Activated CD4-positive, alpha-beta memory T cell treated with anti-CD3 and anti-CD28 coated beads for 36 hours (primary cell): ENCODE data around the gene BOD1L1. TPM values are rescaled to one million over a fixed set of nuclear protein-coding genes. Genes with fewer than 3 reads are reported as not detected.

Experiments
- CTCF ChIA-PET: fragments of 350-600 bp; sonication (Branson Sonifier 250); formaldehyde crosslinking; loops from one replicate; lab custom pipeline; 2021; ENCODE audit warnings: antibody characterized with exemption, inconsistent platforms; lab: Charles Lee
- POLR2A ChIA-PET: fragments of 350-600 bp; sonication (Branson Sonifier 250); formaldehyde crosslinking; loops from one replicate; lab custom pipeline; 2021; ENCODE audit warnings: antibody characterized with exemption; lab: Charles Lee
- DNase-seq: peaks from one replicate; pipeline ENCODE4 v3.0.0-alpha.2; 2020
- H3K27ac Mint-ChIP-seq: one replicate; pipeline ENCODE4 v1.8.0; 2021; ENCODE audit warnings: mixed read lengths
- H3K27me3 Mint-ChIP-seq: one replicate; pipeline ENCODE4 v1.8.0; 2021; ENCODE audit warnings: mixed read lengths
- H3K36me3 Mint-ChIP-seq: one replicate; pipeline ENCODE4 v1.8.0; 2021; ENCODE audit warnings: mixed read lengths
- H3K4me1 Mint-ChIP-seq: one replicate; pipeline ENCODE4 v1.8.0; 2021; ENCODE audit warnings: low read depth, mixed read lengths
- H3K4me3 Mint-ChIP-seq: one replicate; pipeline ENCODE4 v1.8.0; 2021; ENCODE audit warnings: mild to moderate bottlenecking, mixed read lengths
- H3K9me3 Mint-ChIP-seq: one replicate; pipeline ENCODE4 v1.8.0; 2021; ENCODE audit warnings: mixed read lengths
- intact Hi-C: fragments of 100-400 bp; cut with micrococcal nuclease; formaldehyde crosslinking; loops from one replicate; pipeline ENCODE4 v1.15.1; 2023
- total RNA-seq, 2 experiments: library from RNA; stranded (reverse); gene quantifications; one replicate each; pipeline ENCODE4 v1.2.3, GENCODE V29; 2021

BOD1L1 gene
- total RNA-seq, 2 experiments from 2014 or later, result 25.5 to 31.2 TPM

DNA sequence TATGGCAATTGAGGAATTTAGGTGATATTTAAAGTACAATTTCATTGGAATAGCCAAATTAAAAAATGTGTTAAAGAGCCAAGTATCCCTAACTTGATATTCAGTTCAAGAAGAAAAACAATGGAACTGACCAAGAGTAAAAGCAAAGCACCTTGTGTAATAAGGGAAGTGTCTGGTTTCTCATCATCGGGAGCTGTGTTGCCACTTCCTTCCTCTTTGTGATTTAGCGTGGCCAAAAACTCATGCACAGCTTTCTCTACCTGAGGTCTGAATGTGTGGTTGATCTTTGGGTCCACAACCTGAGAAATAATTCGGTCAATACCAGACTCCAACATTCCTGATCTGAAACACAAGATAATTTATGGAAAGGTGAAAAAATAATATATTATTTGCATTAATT is 12.4 kb downstream of the BOD1L1 start:
- Mint-ChIP-seq H3K36me3 (peaks cover 47% of the 10 kb centered on the region), H3K27me3 (no peaks in the 10 kb centered on the region), H3K4me1 (peaks cover 16% of the 10 kb centered on the region), H3K27ac (no peak overlapping the region), H3K9me3 (no peaks in the 10 kb centered on the region), H3K4me3 (no peak overlapping the region)
- ChIA-PET CTCF (interaction anchor here (1.4 kb wide), 1 partner anchor 10 kb away, joined by 3 read pairs; no protein-coding TSS in a partner anchor), POLR2A (no interaction called here)
- DNase-seq, result no peak
- intact Hi-C loops, result no loop called here

DNA sequence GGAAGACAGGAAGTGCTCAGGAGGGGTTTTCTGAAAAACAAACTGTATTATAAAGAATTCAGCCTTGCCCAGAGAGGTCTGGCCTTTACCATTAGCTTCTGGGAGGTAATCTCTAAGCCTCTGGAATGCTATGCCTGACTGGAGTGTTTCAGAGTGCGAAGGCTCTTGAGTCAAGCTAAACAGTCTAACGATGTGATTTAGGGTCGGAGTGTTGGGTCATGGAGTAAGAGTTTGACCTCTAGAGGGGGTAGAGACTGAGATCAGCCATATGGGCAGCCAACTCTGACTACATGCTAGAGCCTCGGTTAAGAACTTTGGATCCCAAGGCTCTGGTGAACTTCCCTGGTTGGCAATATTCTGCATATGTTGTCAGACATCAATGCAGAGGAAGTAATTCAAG is 15.0 kb downstream of the BOD1L1 start:
- H3K36me3 Mint-ChIP-seq, result peaks cover 46% of the 10 kb centered on the region
- H3K9me3 Mint-ChIP-seq, result no peaks in the 10 kb centered on the region
- intact Hi-C loops, result no loop called here
- peaks cover 11% of the 10 kb centered on the region for H3K4me1 Mint-ChIP-seq
- H3K27ac Mint-ChIP-seq, result no peak overlapping the region
- H3K4me3 Mint-ChIP-seq, result no peak overlapping the region
- no peak for DNase-seq
- H3K27me3 Mint-ChIP-seq, result no peaks in the 10 kb centered on the region
- POLR2A ChIA-PET, result no interaction called here
- CTCF ChIA-PET, result interaction anchor here (1.8 kb wide), 1 partner anchor 42 kb away, joined by 8 read pairs; no protein-coding TSS in a partner anchor

DNA sequence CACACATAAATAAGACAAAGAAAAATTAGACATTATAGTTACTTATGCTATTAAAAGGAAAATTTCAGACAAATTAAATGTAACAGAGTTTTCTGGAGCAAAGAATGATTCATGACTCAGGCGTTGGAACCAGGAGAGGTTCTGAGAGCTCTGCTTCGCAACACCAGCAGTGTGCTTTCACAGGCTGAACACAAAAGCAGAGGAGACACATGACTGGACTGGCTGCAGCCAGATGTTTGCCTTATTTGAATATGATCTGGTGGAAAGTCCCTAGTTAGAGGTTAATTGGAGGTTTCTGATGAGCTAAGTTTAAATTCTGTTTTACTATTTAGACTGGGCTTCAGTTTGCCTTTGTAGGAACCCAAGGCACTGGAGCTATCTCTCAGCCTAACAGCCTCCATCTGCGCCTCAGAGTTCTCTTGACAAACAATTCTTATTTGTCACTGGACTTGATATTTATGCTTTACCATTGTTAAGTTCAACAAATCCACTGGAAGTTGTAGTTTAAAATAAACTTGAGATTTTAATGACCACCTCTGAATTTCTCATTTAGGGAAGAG is 16.2 kb downstream of the BOD1L1 start:
- H3K4me1 Mint-ChIP-seq, result peaks cover 11% of the 10 kb centered on the region
- H3K4me3 Mint-ChIP-seq, result no peak overlapping the region
- CTCF ChIA-PET, result interaction anchor here (1.0 to 1.8 kb wide), 2 partner anchors 9 to 43 kb away, joined by 3 to 8 read pairs; no protein-coding TSS in a partner anchor
- intact Hi-C loops, result no loop called here
- H3K9me3 Mint-ChIP-seq, result no peaks in the 10 kb centered on the region
- peaks cover 49% of the 10 kb centered on the region for H3K36me3 Mint-ChIP-seq
- H3K27ac Mint-ChIP-seq, result no peak overlapping the region
- no peaks in the 10 kb centered on the region for H3K27me3 Mint-ChIP-seq
- POLR2A ChIA-PET, result no interaction called here
- DNase-seq, result no peak

DNA sequence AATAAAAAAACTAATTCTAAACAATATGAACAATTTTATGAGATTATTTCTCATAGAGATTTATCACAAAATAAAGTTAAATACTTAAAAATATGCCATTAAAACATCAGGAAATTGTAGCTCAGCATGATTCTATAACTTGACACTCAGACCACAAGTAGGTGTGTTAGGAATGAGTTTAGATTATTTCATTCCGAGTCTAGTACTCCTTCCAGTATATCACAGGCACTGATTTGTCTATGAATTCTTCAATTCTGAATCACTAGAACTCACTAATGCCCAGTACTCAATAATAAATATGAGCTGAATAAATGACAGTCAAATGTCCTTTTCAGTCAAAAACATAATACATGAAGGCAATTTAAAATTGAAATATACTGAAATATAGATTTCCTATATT is 22.2 kb downstream of the BOD1L1 start:
- ChIA-PET POLR2A (no interaction called here), CTCF (interaction anchor here (0.9 kb wide), 1 partner anchor 10 kb away, joined by 3 read pairs; no protein-coding TSS in a partner anchor)
- no peak for DNase-seq
- no peaks in the 10 kb centered on the region for H3K9me3 Mint-ChIP-seq
- H3K4me3 Mint-ChIP-seq, result no peak overlapping the region
- H3K27ac Mint-ChIP-seq, result no peak overlapping the region
- H3K4me1 Mint-ChIP-seq, result no peaks in the 10 kb centered on the region
- H3K36me3 Mint-ChIP-seq, result peaks cover 56% of the 10 kb centered on the region
- H3K27me3 Mint-ChIP-seq, result no peaks in the 10 kb centered on the region
- intact Hi-C loops, result no loop called here

DNA sequence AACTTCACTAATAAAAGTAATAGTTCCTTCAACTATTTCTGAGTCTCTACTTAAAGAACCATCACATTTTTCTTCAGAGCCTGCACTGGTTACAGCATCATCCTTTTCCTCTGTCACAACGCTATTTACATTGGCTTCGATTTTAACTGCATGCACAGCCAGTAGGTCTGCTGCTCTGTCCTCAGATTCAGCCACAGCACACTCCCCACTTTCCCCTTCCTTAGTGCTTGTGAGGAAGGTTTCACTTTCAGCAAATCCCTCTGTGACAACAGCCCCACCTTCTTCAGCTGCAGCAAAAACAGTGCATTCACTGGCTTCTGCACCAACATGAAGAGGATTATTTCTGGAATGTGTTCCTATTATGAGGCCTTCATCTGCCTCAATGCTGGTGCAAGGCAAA is 25.7 kb downstream of the BOD1L1 start:
- intact Hi-C loops, result no loop called here
- ChIA-PET POLR2A (no interaction called here), CTCF (no interaction called here)
- H3K4me3 Mint-ChIP-seq, result no peak overlapping the region
- H3K27me3 Mint-ChIP-seq, result no peaks in the 10 kb centered on the region
- H3K4me1 Mint-ChIP-seq, result no peaks in the 10 kb centered on the region
- H3K9me3 Mint-ChIP-seq, result no peaks in the 10 kb centered on the region
- peaks cover 57% of the 10 kb centered on the region for H3K36me3 Mint-ChIP-seq
- no peak for DNase-seq
- no peak overlapping the region for H3K27ac Mint-ChIP-seq

DNA sequence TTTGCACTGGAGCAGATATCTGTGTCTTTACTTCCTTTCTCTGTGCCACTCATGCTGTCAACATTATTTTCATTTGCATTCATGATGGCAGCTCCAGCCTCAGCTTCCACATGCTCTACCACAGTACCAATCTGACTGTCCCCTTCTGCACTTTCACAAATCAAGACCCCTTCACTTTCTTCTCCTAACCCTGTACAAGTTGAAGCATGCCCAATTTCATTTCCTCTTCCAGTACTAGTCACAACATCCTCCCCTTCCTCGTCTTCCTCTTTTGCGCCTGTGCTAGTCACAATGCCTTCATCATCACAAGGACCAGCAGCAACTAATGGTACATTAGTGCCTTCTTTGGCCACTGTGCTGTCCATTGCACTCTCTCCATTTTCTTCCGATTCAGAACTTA is 26.5 kb downstream of the BOD1L1 start:
- Mint-ChIP-seq H3K27me3 (no peaks in the 10 kb centered on the region), H3K4me3 (no peak overlapping the region), H3K27ac (no peak overlapping the region), H3K4me1 (no peaks in the 10 kb centered on the region), H3K36me3 (peaks cover 60% of the 10 kb centered on the region), H3K9me3 (no peaks in the 10 kb centered on the region)
- ChIA-PET POLR2A (no interaction called here), CTCF (no interaction called here)
- DNase-seq, result no peak
- intact Hi-C loops, result no loop called here

DNA sequence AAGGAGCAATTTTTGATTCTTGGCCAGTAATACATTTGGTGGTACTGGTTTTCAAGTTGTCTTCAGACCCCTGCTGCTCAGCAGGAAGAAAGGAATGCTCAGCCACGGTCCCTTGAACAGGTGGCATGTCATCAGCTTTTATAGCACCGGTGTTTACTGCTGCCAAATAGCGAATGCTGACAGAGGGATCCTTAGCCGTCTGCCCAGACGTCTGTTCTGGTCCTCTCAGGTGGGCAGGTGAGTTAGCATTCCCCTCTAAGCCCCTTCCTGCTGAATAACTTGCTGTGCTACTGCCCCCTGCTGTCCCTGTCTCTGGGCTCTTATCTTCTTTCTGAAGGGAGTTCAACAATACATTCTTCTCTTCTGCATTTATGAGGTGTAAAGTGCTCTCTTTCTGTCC is 28.4 kb downstream of the BOD1L1 start:
- Mint-ChIP-seq H3K27me3 (no peaks in the 10 kb centered on the region), H3K4me3 (no peak overlapping the region), H3K27ac (no peak overlapping the region), H3K4me1 (no peaks in the 10 kb centered on the region), H3K36me3 (peaks cover 58% of the 10 kb centered on the region), H3K9me3 (no peaks in the 10 kb centered on the region)
- POLR2A ChIA-PET, result no interaction called here
- CTCF ChIA-PET, result interaction anchor here (1.1 kb wide), 1 partner anchor 55 kb away, joined by 3 read pairs; no protein-coding TSS in a partner anchor
- no peak for DNase-seq
- intact Hi-C loops, result no loop called here

DNA sequence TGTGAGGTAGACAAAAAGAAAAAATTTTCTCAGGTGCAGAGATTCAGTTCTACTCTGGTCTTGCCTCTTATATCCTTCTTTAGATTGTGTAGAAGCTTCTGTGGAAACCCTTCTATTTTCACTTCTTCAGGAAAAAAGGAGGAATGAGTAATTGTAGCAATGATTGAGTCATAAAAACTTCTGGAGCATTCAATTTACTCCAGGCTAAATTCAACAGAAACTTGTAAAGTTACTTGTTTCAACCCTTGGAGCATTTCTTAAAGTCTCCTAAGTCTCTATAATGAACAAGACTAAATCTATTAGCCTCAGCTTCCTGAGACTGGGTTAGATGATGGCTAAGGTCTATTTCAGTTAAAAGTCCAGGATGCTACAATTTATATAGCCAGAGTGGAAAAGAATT is 29.9 kb downstream of the BOD1L1 start:
- Mint-ChIP-seq H3K36me3 (peaks cover 48% of the 10 kb centered on the region), H3K27ac (no peak overlapping the region), H3K4me1 (no peaks in the 10 kb centered on the region), H3K4me3 (no peak overlapping the region), H3K27me3 (no peaks in the 10 kb centered on the region), H3K9me3 (no peaks in the 10 kb centered on the region)
- intact Hi-C loops, result no loop called here
- POLR2A ChIA-PET, result no interaction called here
- DNase-seq, result no peak
- CTCF ChIA-PET, result no interaction called here

DNA sequence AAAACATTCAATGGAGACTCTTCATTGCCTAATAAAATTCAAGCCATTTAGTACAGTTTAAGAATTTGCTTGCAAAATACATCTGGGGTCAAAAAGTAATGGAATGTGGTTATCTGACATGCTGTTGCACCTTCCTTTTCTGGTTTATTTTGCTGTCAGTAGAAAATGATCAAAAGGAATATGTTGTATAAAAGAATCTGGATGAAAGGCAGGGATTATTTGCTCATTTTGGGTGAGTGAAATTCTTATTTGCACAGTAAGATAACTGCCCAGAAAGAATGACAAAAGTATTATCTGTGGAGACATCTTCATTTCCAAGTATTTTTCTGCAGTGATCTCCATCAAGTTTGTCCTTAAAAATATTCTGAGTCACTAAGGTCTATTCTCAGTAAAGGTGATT is 30.4 kb downstream of the BOD1L1 start:
- Mint-ChIP-seq H3K27ac (no peak overlapping the region), H3K9me3 (no peaks in the 10 kb centered on the region), H3K4me3 (no peak overlapping the region), H3K4me1 (no peaks in the 10 kb centered on the region), H3K36me3 (peaks cover 44% of the 10 kb centered on the region), H3K27me3 (no peaks in the 10 kb centered on the region)
- intact Hi-C loops, result no loop called here
- DNase-seq, result no peak
- CTCF ChIA-PET, result no interaction called here
- POLR2A ChIA-PET, result no interaction called here

DNA sequence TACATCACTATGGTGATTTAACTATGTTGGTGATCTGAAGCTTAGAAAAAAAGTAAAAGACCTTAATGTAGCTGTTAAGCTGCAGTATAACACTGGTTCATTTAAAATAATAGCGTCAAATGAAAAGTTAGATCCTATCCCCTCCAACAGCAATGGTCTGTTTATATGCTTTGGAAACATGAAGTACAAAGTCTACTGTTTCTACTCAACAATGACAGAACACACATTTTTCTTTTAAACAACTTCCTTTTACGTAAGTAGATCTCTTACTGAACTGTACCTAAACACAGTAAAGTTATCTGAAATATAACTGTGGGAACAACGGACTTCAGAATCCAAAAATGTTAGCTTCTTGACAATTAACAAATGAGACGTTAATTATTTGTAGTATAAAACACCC is 35.3 kb downstream of the BOD1L1 start:
- peaks cover 30% of the 10 kb centered on the region for H3K36me3 Mint-ChIP-seq
- POLR2A ChIA-PET, result interaction anchor here (0.6 kb wide), 1 partner anchor 576 kb away, joined by 8 read pairs; no protein-coding TSS in a partner anchor
- no peaks in the 10 kb centered on the region for H3K4me1 Mint-ChIP-seq
- no peak overlapping the region for H3K27ac Mint-ChIP-seq
- no peaks in the 10 kb centered on the region for H3K27me3 Mint-ChIP-seq
- no peaks in the 10 kb centered on the region for H3K9me3 Mint-ChIP-seq
- no peak for DNase-seq
- CTCF ChIA-PET, result no interaction called here
- intact Hi-C loops, result no loop called here
- H3K4me3 Mint-ChIP-seq, result no peak overlapping the region

DNA sequence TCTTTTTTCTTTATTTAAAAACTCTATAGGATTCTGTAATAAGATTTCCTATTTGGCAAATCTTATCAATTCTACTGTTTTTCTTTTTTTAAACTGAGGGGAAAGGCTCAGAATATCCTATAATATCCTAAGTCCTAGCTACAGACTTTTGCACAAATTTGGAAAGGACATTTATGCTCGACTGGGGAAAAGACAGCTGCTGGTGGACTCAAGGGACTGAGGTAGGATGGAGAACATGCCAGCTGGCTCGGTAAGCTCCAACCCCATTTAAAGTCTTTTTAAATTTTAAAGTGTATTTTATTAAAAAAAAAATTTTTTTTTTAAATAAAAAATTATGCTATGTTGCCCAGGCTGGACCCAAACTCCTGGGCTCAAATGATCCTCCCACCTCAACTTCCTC is 36.8 kb downstream of the BOD1L1 start:
- no peaks in the 10 kb centered on the region for H3K27me3 Mint-ChIP-seq
- no peak overlapping the region for H3K27ac Mint-ChIP-seq
- DNase-seq, result no peak
- no peaks in the 10 kb centered on the region for H3K4me1 Mint-ChIP-seq
- ChIA-PET POLR2A (no interaction called here), CTCF (interaction anchor here (0.6 kb wide), 1 partner anchor 864 kb away, joined by 3 read pairs; no protein-coding TSS in a partner anchor)
- H3K36me3 Mint-ChIP-seq, result peaks cover 21% of the 10 kb centered on the region
- no peak overlapping the region for H3K4me3 Mint-ChIP-seq
- H3K9me3 Mint-ChIP-seq, result no peaks in the 10 kb centered on the region
- intact Hi-C loops, result no loop called here

DNA sequence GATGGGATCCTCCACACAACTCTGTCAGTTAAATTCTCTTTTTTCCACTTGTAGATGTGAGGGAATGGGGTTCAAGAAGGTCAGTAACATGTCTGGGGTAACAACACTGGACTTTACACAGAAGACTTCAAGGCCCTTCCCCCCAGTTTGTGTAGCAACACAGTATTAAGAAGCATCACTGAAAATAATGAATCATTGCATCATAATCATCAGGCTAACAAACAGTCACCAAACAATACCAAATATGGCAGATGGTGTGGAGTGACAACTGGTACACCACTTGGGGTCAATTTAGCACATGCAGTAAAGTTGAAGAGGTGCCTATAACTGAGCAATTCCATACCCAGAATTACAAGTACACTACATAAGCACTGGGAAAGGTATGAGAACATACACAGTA is 38.6 kb downstream of the BOD1L1 start:
- H3K4me1 Mint-ChIP-seq, result no peaks in the 10 kb centered on the region
- no peaks in the 10 kb centered on the region for H3K27me3 Mint-ChIP-seq
- no peak overlapping the region for H3K27ac Mint-ChIP-seq
- intact Hi-C loops, result no loop called here
- ChIA-PET POLR2A (no interaction called here), CTCF (no interaction called here)
- H3K36me3 Mint-ChIP-seq, result peaks cover 24% of the 10 kb centered on the region
- no peak for DNase-seq
- no peak overlapping the region for H3K4me3 Mint-ChIP-seq
- no peaks in the 10 kb centered on the region for H3K9me3 Mint-ChIP-seq

DNA sequence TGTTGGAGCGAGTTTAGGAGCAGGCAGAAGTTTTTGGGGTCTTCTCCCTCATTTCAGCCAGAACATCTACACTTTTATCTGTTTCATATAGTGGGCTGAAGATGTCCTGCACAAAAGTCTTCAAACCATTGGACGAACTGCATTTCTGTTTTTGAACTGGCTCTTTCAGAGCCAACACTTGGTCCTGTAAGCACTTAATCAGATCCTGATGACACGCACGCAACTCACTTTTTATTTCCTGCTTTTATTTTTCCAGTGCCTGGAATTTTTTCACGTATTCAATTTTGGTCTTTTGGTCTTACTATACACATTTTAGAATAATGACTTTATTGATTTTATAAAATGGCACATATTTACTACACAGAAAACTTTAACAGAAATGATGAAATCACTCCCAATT is 43.0 kb downstream of the BOD1L1 start:
- Mint-ChIP-seq H3K27me3 (no peaks in the 10 kb centered on the region), H3K4me1 (no peaks in the 10 kb centered on the region), H3K4me3 (no peak overlapping the region), H3K9me3 (no peaks in the 10 kb centered on the region), H3K36me3 (peaks cover 38% of the 10 kb centered on the region), H3K27ac (no peak overlapping the region)
- intact Hi-C loops, result no loop called here
- ChIA-PET CTCF (no interaction called here), POLR2A (no interaction called here)
- no peak for DNase-seq
